ENCODE results near the gene SERPINF2.
"Not testable (repeated sequence)": the region's sequence is repeated elsewhere in the genome, so short reads cannot be mapped to it uniquely, and the experiment has no call there.

SERPINF2 gene

GRCh38 chr17:1716912-1717695, 25.6 kb upstream of the SERPINF2 start:
- peak; percentile 98 for DNase-seq

- DNase-seq, result no peak
Observed at GRCh38 chr17:1718362-1719165, 24.1 kb upstream of the SERPINF2 start.

- peak; percentile 57 for DNase-seq
Observed at GRCh38 chr17:1720856-1721386, 21.8 kb upstream of the SERPINF2 start.

GRCh38 chr17:1722022-1722421, 20.6 kb upstream of the SERPINF2 start:
- not testable (repeated sequence) for DNase-seq

- DNase-seq, result peak; percentile 69
Observed at GRCh38 chr17:1724351-1724868, 18.3 kb upstream of the SERPINF2 start, which contains the start of gene WDR81. WDR81 (plus strand) TSS chr17:1724704; CDS start chr17:1724960, 256 bp downstream.

- no peak for DNase-seq
Observed at GRCh38 chr17:1724869-1725641, 17.6 kb upstream of the SERPINF2 start.

GRCh38 chr17:1725642-1726511, 16.8 kb upstream of the SERPINF2 start:
- no peak for DNase-seq

GRCh38 chr17:1726626-1727257, 15.9 kb upstream of the SERPINF2 start:
- no peak for DNase-seq

GRCh38 chr17:1727258-1727789, 15.3 kb upstream of the SERPINF2 start:
- no peak for DNase-seq

- no peak for DNase-seq
Observed at GRCh38 chr17:1727876-1728630, 14.6 kb upstream of the SERPINF2 start.

- DNase-seq, result no peak
Observed at GRCh38 chr17:1729966-1730325, 12.7 kb upstream of the SERPINF2 start.

GRCh38 chr17:1730326-1731193, 12.1 kb upstream of the SERPINF2 start:
- no peak for DNase-seq

GRCh38 chr17:1731194-1731506, 11.5 kb upstream of the SERPINF2 start:
- DNase-seq, result no peak

- no peak for DNase-seq
Observed at GRCh38 chr17:1732241-1732832, 10.3 kb upstream of the SERPINF2 start.

GRCh38 chr17:1732833-1733321, 9.8 kb upstream of the SERPINF2 start:
- no peak for DNase-seq

GRCh38 chr17:1733759-1734158, 8.9 kb upstream of the SERPINF2 start:
- DNase-seq, result no peak

GRCh38 chr17:1735418-1735817, 7.3 kb upstream of the SERPINF2 start:
- no peak for DNase-seq

GRCh38 chr17:1735834-1736347, 6.8 kb upstream of the SERPINF2 start:
- no peak for DNase-seq
